ENCODE measurements around the gene KRTAP22-1. TPM values are rescaled to one million over a fixed set of nuclear protein-coding genes. Genes with fewer than 3 reads are reported as not detected.

KRTAP22-1 gene
- total RNA-seq, 1 experiment from 2014 or later, result not detected

DNA sequence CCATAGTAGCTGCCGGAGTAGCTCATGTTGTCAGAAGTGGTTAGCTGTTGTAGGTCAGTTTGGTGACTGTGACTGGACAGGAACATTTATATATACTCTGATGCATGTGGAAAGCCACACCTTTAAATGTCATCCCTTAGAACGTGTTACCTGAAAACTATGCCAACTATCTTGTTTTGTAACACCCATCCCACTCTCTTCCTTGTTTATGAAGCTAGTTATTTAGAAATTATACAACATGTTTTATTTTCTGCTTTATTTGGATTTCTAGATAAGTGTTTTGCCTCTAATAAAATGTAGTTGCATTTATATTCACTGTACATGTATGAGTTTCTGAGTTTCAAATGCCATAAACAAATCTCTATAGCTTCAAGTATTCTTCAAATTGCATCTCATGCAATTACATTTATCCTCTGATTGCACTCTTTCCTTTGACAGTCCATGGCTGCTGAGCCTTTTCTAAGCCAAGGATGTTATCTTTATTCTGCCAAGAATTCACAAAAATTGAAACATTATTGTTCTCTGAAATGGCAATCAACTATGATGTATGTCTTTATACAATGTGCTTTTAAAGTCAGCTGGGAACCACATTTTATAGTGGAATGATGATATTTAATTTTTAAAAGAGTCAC is 39.5 kb upstream of the KRTAP22-1 start, which contains the start of gene KRTAP19-7:
Gene KRTAP19-7, minus strand, starts transcription at position 51 of the 632 bp plus-strand sequence. Its CDS starts 25 bp downstream, at position 26.
- H3K4me3 ChIP-seq (ENCODE audit: low read depth, low read length, poor library complexity, severe bottlenecking), result no peak within 1 kb of the TSS
- no peak for TF ChIP-seq EZH2 (IDR thresholded peaks at IDR 0.05; ENCODE audit: borderline replicate concordance, low read depth, low read length, poor library complexity, severe bottlenecking)
- TF ChIP-seq, protein P1, sequence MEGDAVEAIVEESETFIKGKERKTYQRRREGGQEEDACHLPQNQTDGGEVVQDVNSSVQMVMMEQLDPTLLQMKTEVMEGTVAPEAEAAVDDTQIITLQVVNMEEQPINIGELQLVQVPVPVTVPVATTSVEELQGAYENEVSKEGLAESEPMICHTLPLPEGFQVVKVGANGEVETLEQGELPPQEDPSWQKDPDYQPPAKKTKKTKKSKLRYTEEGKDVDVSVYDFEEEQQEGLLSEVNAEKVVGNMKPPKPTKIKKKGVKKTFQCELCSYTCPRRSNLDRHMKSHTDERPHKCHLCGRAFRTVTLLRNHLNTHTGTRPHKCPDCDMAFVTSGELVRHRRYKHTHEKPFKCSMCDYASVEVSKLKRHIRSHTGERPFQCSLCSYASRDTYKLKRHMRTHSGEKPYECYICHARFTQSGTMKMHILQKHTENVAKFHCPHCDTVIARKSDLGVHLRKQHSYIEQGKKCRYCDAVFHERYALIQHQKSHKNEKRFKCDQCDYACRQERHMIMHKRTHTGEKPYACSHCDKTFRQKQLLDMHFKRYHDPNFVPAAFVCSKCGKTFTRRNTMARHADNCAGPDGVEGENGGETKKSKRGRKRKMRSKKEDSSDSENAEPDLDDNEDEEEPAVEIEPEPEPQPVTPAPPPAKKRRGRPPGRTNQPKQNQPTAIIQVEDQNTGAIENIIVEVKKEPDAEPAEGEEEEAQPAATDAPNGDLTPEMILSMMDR (conservative IDR thresholded peaks at IDR 0.05; ENCODE audit: low read depth, low read length), result no peak
- H3K9me3 ChIP-seq (ENCODE audit: low read depth, low read length, poor library complexity, severe bottlenecking), result peaks cover 7% of the 10 kb centered on the region
- BruUV-seq (replicated peaks), result no TSS peak
- no peak for DNase-seq (ENCODE audit: low spot score)
- no peaks in the 10 kb centered on the region for H3K27me3 ChIP-seq (replicated peaks; ENCODE audit: insufficient read depth, low read depth, low read length, poor library complexity)
- no peaks in the 10 kb centered on the region for H3K36me3 ChIP-seq (ENCODE audit: insufficient read depth, low read length, poor library complexity, severe bottlenecking)
- H3K4me1 ChIP-seq (ENCODE audit: insufficient read depth, low read length, poor library complexity, severe bottlenecking), result no peaks in the 10 kb centered on the region
- CTCF ChIA-PET, result no interaction called here
- POLR2A ChIA-PET (ENCODE audit: low non-redundant PET), result no interaction called here
- intact Hi-C loops (cut with micrococcal nuclease; ENCODE audit: unreplicated experiment), result no loop called here
- H3K27ac ChIP-seq (ENCODE audit: low read depth, low read length, poor library complexity, severe bottlenecking), result no peak within 1 kb of the TSS

DNA sequence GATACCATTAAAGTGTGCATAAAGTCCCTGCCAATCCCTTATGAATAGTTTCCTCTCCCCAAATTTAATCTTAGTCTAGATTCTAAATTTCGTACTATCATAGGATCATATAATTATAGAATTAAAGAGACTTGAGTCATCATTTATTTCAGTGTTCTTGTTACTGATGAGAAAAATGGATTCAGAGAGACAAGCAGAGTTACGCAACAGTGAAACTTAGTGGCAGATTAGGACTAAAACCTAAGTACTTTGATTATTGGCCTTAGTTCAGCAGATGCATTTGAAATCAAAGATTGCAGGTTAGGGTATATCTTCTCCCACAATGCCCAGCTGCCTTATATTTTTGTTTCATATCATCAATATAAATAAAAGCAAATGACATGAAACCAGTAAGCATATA is 38.9 kb upstream of the KRTAP22-1 start:
- no peak overlapping the region for H3K4me3 ChIP-seq (ENCODE audit: low read depth, low read length, poor library complexity, severe bottlenecking)
- H3K27ac ChIP-seq (ENCODE audit: low read depth, low read length, poor library complexity, severe bottlenecking), result no peak overlapping the region
- intact Hi-C loops (cut with micrococcal nuclease; ENCODE audit: unreplicated experiment), result no loop called here
- no peak for DNase-seq (ENCODE audit: low spot score)
- ChIA-PET CTCF (no interaction called here), POLR2A (ENCODE audit: low non-redundant PET) (no interaction called here)
- no peaks in the 10 kb centered on the region for H3K36me3 ChIP-seq (ENCODE audit: insufficient read depth, low read length, poor library complexity, severe bottlenecking)
- H3K9me3 ChIP-seq (ENCODE audit: low read depth, low read length, poor library complexity, severe bottlenecking), result peaks cover 7% of the 10 kb centered on the region
- H3K27me3 ChIP-seq (replicated peaks; ENCODE audit: insufficient read depth, low read depth, low read length, poor library complexity), result no peaks in the 10 kb centered on the region
- TF ChIP-seq, protein P1 (conservative IDR thresholded peaks at IDR 0.05; ENCODE audit: low read depth, low read length), result no peak
- TF ChIP-seq EZH2 (IDR thresholded peaks at IDR 0.05; ENCODE audit: borderline replicate concordance, low read depth, low read length, poor library complexity, severe bottlenecking), result no peak
- no peaks in the 10 kb centered on the region for H3K4me1 ChIP-seq (ENCODE audit: insufficient read depth, low read length, poor library complexity, severe bottlenecking)
- BruUV-seq (replicated peaks), result no TSS peak

DNA sequence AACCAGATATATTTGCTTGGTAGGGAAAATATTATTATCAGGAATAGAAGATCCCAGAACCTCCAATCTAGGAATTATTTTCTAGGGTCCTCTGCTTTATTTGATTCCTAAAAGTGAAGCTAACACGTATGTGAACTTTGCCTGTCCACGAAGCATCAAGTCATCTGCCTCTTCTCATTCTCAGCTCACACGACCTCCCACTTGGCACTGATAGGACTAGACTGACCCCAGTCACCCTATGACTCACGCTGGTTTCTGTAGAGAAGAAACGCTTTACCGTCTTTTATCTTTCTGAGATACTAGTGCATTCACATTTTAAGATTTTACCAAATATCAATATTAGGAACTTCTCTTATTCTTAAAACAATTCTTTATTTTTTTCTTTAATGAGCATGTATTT is 37.8 kb upstream of the KRTAP22-1 start:
- Histone ChIP-seq H3K4me3 (ENCODE audit: low read depth, low read length, poor library complexity, severe bottlenecking) (no peak overlapping the region), H3K9me3 (ENCODE audit: low read depth, low read length, poor library complexity, severe bottlenecking) (peaks cover 7% of the 10 kb centered on the region), H3K27me3 (replicated peaks; ENCODE audit: insufficient read depth, low read depth, low read length, poor library complexity) (no peaks in the 10 kb centered on the region), H3K27ac (ENCODE audit: low read depth, low read length, poor library complexity, severe bottlenecking) (no peak overlapping the region), H3K36me3 (ENCODE audit: insufficient read depth, low read length, poor library complexity, severe bottlenecking) (no peaks in the 10 kb centered on the region), H3K4me1 (ENCODE audit: insufficient read depth, low read length, poor library complexity, severe bottlenecking) (no peaks in the 10 kb centered on the region)
- intact Hi-C loops (cut with micrococcal nuclease; ENCODE audit: unreplicated experiment), result no loop called here
- no peak for DNase-seq (ENCODE audit: low spot score)
- no TSS peak for BruUV-seq (replicated peaks)
- CTCF ChIA-PET, result no interaction called here
- POLR2A ChIA-PET (ENCODE audit: low non-redundant PET), result no interaction called here
- no peak for TF ChIP-seq EZH2 (IDR thresholded peaks at IDR 0.05; ENCODE audit: borderline replicate concordance, low read depth, low read length, poor library complexity, severe bottlenecking)
- TF ChIP-seq, protein P1 (conservative IDR thresholded peaks at IDR 0.05; ENCODE audit: low read depth, low read length), result no peak

All from A673 (cell line).